ENCODE data around the gene MLIP.

DNA sequence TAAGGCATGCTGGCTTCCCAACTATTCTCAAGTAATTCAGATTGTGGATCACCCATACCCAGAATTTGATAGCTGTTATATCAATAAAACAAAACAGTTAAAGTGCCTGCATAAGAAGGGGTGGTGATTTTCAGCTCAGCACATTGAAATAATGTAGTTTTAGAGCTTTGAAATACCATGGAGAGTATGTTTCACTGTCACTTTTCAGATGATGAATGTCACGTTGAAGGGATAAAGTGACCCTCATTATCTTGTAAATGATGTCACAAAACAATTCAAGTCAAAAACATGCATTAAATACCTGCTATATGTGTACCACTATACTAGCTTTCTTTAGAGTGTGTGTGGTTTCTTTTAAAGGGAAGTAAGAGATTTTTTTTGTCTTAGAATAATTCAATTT, 27.6 kb downstream of the MLIP start:
- TF ChIP-seq, protein P1, sequence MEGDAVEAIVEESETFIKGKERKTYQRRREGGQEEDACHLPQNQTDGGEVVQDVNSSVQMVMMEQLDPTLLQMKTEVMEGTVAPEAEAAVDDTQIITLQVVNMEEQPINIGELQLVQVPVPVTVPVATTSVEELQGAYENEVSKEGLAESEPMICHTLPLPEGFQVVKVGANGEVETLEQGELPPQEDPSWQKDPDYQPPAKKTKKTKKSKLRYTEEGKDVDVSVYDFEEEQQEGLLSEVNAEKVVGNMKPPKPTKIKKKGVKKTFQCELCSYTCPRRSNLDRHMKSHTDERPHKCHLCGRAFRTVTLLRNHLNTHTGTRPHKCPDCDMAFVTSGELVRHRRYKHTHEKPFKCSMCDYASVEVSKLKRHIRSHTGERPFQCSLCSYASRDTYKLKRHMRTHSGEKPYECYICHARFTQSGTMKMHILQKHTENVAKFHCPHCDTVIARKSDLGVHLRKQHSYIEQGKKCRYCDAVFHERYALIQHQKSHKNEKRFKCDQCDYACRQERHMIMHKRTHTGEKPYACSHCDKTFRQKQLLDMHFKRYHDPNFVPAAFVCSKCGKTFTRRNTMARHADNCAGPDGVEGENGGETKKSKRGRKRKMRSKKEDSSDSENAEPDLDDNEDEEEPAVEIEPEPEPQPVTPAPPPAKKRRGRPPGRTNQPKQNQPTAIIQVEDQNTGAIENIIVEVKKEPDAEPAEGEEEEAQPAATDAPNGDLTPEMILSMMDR (IDR thresholded peaks at IDR 0.05; ENCODE audit: low read depth, low read length), result no peak
- TF ChIP-seq, protein P2, sequence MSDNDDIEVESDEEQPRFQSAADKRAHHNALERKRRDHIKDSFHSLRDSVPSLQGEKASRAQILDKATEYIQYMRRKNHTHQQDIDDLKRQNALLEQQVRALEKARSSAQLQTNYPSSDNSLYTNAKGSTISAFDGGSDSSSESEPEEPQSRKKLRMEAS (IDR thresholded peaks at IDR 0.05; ENCODE audit: low read depth, low read length), result no peak
- TF ChIP-seq POLR2A (IDR thresholded peaks at IDR 0.05; ENCODE audit: extremely low read depth, insufficient read length), result no peak
- no peak for TF ChIP-seq MYC (IDR thresholded peaks at IDR 0.05; ENCODE audit: low read depth, low read length)
